Activated CD4-positive, alpha-beta T cell treated with anti-CD3 and anti-CD28 coated beads, Interleukin-2, amount 10 ng/mL, durations not matched to agents 24 days and 14 days (primary cell): ENCODE results near the gene COL4A2. TPM values are rescaled to one million over a fixed set of nuclear protein-coding genes. Genes with fewer than 3 reads are reported as not detected.

Experiments
- DNase-seq: peaks from one replicate; pipeline ENCODE4 v3.0.0; 2022
- H3K27ac Mint-ChIP-seq: one replicate; pipeline ENCODE4 v1.8.0; 2022; ENCODE audit warnings: mild to moderate bottlenecking, mixed read lengths
- H3K27me3 Mint-ChIP-seq: one replicate; pipeline ENCODE4 v1.8.0; 2022; ENCODE audit warnings: mixed read lengths
- H3K36me3 Mint-ChIP-seq: one replicate; pipeline ENCODE4 v1.8.0; 2022; ENCODE audit warnings: low read depth, mild to moderate bottlenecking, mixed read lengths
- H3K4me1 Mint-ChIP-seq: one replicate; pipeline ENCODE4 v1.8.0; 2021; ENCODE audit warnings: mixed read lengths
- H3K4me3 Mint-ChIP-seq: one replicate; pipeline ENCODE4 v1.8.0; 2022; ENCODE audit warnings: mild to moderate bottlenecking, moderate library complexity, mixed read lengths
- H3K9me3 Mint-ChIP-seq: one replicate; pipeline ENCODE4 v1.8.0; 2021; ENCODE audit warnings: mixed read lengths
- intact Hi-C: fragments of 100-400 bp; cut with micrococcal nuclease; formaldehyde crosslinking; loops from one replicate; pipeline ENCODE4 v1.15.1; 2023
- total RNA-seq: library from RNA; stranded (reverse); gene quantifications from 2 replicates; pipeline ENCODE4 v1.2.3, GENCODE V29; 2022

COL4A2 gene
- total RNA-seq, 1 donor from 2014 or later: not detected

GRCh38 chr13:110369400-110369799, 62.3 kb downstream of the COL4A2 start:
- H3K36me3 Mint-ChIP-seq: no peaks in the 10 kb centered on the region
- intact Hi-C loops: no loop called here

GRCh38 chr13:110371550-110372465, 64.7 kb downstream of the COL4A2 start:
- no peak for DNase-seq
- no peaks in the 10 kb centered on the region for H3K9me3 Mint-ChIP-seq
- peaks cover 28% of the 10 kb centered on the region for H3K27me3 Mint-ChIP-seq
- H3K36me3 Mint-ChIP-seq: no peaks in the 10 kb centered on the region
- H3K27ac Mint-ChIP-seq: no peak overlapping the region
- intact Hi-C loops: no loop called here
- no peaks in the 10 kb centered on the region for H3K4me1 Mint-ChIP-seq
- H3K4me3 Mint-ChIP-seq: no peak overlapping the region

More at GRCh38 chr13:110369400-110369799, 62.3 kb downstream of the COL4A2 start:
- no peaks in the 10 kb centered on the region for H3K9me3 Mint-ChIP-seq
- H3K4me1 Mint-ChIP-seq: no peaks in the 10 kb centered on the region
- H3K4me3 Mint-ChIP-seq: no peak overlapping the region
- H3K27me3 Mint-ChIP-seq: peaks cover 19% of the 10 kb centered on the region
- DNase-seq: no peak
- no peak overlapping the region for H3K27ac Mint-ChIP-seq

- H3K4me3 Mint-ChIP-seq: no peak overlapping the region
- no peaks in the 10 kb centered on the region for H3K36me3 Mint-ChIP-seq
- H3K27ac Mint-ChIP-seq: no peak overlapping the region
- peaks cover 28% of the 10 kb centered on the region for H3K27me3 Mint-ChIP-seq
- intact Hi-C loops: no loop called here
- no peaks in the 10 kb centered on the region for H3K9me3 Mint-ChIP-seq
- DNase-seq: no peak
- no peaks in the 10 kb centered on the region for H3K4me1 Mint-ChIP-seq
These were observed 65.6 kb downstream of the COL4A2 start for GRCh38 chr13:110372676-110373075.

- intact Hi-C loops: no loop called here
- no peaks in the 10 kb centered on the region for H3K9me3 Mint-ChIP-seq
- peaks cover 28% of the 10 kb centered on the region for H3K27me3 Mint-ChIP-seq
- no peak overlapping the region for H3K27ac Mint-ChIP-seq
- H3K36me3 Mint-ChIP-seq: no peaks in the 10 kb centered on the region
- no peaks in the 10 kb centered on the region for H3K4me1 Mint-ChIP-seq
- DNase-seq: no peak
- H3K4me3 Mint-ChIP-seq: no peak overlapping the region
These were observed 66.5 kb downstream of the COL4A2 start for GRCh38 chr13:110373617-110374016.

- H3K9me3 Mint-ChIP-seq: no peaks in the 10 kb centered on the region
These were observed 67.6 kb downstream of the COL4A2 start for GRCh38 chr13:110374431-110375370.

GRCh38 chr13:110376120-110376519, 69.0 kb downstream of the COL4A2 start:
- Mint-ChIP-seq H3K9me3 (peaks cover 7% of the 10 kb centered on the region), H3K27ac (no peak overlapping the region), H3K27me3 (peaks cover 26% of the 10 kb centered on the region), H3K4me1 (no peaks in the 10 kb centered on the region), H3K4me3 (no peak overlapping the region), H3K36me3 (no peaks in the 10 kb centered on the region)
- DNase-seq: no peak
- intact Hi-C loops: no loop called here

More at GRCh38 chr13:110374431-110375370, 67.6 kb downstream of the COL4A2 start:
- no peaks in the 10 kb centered on the region for H3K36me3 Mint-ChIP-seq
- H3K27me3 Mint-ChIP-seq: peaks cover 29% of the 10 kb centered on the region
- DNase-seq: no peak
- no peak overlapping the region for H3K4me3 Mint-ChIP-seq
- intact Hi-C loops: no loop called here
- no peaks in the 10 kb centered on the region for H3K4me1 Mint-ChIP-seq
- H3K27ac Mint-ChIP-seq: no peak overlapping the region

GRCh38 chr13:110377178-110377825, 70.2 kb downstream of the COL4A2 start:
- Mint-ChIP-seq H3K9me3 (peaks cover 15% of the 10 kb centered on the region), H3K27ac (no peak overlapping the region), H3K27me3 (peaks cover 19% of the 10 kb centered on the region), H3K4me1 (no peaks in the 10 kb centered on the region), H3K4me3 (no peak overlapping the region), H3K36me3 (no peaks in the 10 kb centered on the region)
- intact Hi-C loops: no loop called here
- no peak for DNase-seq

- DNase-seq: no peak
- Mint-ChIP-seq H3K4me3 (no peak overlapping the region), H3K36me3 (no peaks in the 10 kb centered on the region), H3K27me3 (peaks cover 18% of the 10 kb centered on the region), H3K4me1 (no peaks in the 10 kb centered on the region), H3K27ac (no peak overlapping the region), H3K9me3 (peaks cover 15% of the 10 kb centered on the region)
- intact Hi-C loops: no loop called here
These were observed 70.7 kb downstream of the COL4A2 start for GRCh38 chr13:110377826-110378201.

- intact Hi-C loops: no loop called here
- H3K27me3 Mint-ChIP-seq: peaks cover 11% of the 10 kb centered on the region
- H3K4me3 Mint-ChIP-seq: no peak overlapping the region
- peaks cover 15% of the 10 kb centered on the region for H3K9me3 Mint-ChIP-seq
- no peak overlapping the region for H3K27ac Mint-ChIP-seq
- H3K36me3 Mint-ChIP-seq: no peaks in the 10 kb centered on the region
- H3K4me1 Mint-ChIP-seq: no peaks in the 10 kb centered on the region
- DNase-seq: no peak
These were observed 72.3 kb downstream of the COL4A2 start for GRCh38 chr13:110379358-110379757.

- H3K4me1 Mint-ChIP-seq: no peaks in the 10 kb centered on the region
- no peak for DNase-seq
- no peaks in the 10 kb centered on the region for H3K36me3 Mint-ChIP-seq
- H3K27ac Mint-ChIP-seq: no peak overlapping the region
- peaks cover 10% of the 10 kb centered on the region for H3K27me3 Mint-ChIP-seq
- H3K4me3 Mint-ChIP-seq: no peak overlapping the region
- peaks cover 20% of the 10 kb centered on the region for H3K9me3 Mint-ChIP-seq
- intact Hi-C loops: no loop called here
These were observed 72.8 kb downstream of the COL4A2 start for GRCh38 chr13:110379905-110380341.

- intact Hi-C loops: no loop called here
- Mint-ChIP-seq H3K9me3 (peaks cover 20% of the 10 kb centered on the region), H3K4me1 (no peaks in the 10 kb centered on the region), H3K27ac (no peak overlapping the region), H3K36me3 (no peaks in the 10 kb centered on the region), H3K4me3 (no peak overlapping the region), H3K27me3 (peaks cover 6% of the 10 kb centered on the region)
- no peak for DNase-seq
These were observed 73.4 kb downstream of the COL4A2 start for GRCh38 chr13:110380359-110381028.

- H3K36me3 Mint-ChIP-seq: no peaks in the 10 kb centered on the region
- intact Hi-C loops: no loop called here
- H3K27ac Mint-ChIP-seq: no peak overlapping the region
These were observed 73.9 kb downstream of the COL4A2 start for GRCh38 chr13:110381029-110381360.

GRCh38 chr13:110382229-110382628, 75.1 kb downstream of the COL4A2 start:
- Mint-ChIP-seq H3K27me3 (peaks cover 5% of the 10 kb centered on the region), H3K4me3 (no peak overlapping the region), H3K27ac (no peak overlapping the region), H3K4me1 (no peaks in the 10 kb centered on the region), H3K36me3 (no peaks in the 10 kb centered on the region), H3K9me3 (peaks cover 20% of the 10 kb centered on the region)
- no peak for DNase-seq
- intact Hi-C loops: no loop called here

More at GRCh38 chr13:110381029-110381360, 73.9 kb downstream of the COL4A2 start:
- Mint-ChIP-seq H3K27me3 (peaks cover 6% of the 10 kb centered on the region), H3K4me3 (no peak overlapping the region), H3K4me1 (no peaks in the 10 kb centered on the region), H3K9me3 (peaks cover 20% of the 10 kb centered on the region)
- no peak for DNase-seq
